DOHH2 (cell line): ENCODE results near the gene COPS7A.
A peak's percentile ranks its signal among the peaks of the same experiment; 100 is the strongest.

ENCODE experiments used
- CTCF ChIP-seq: fragments of 200-600 bp; sonication (generic); IDR thresholded peaks from one replicate; pipeline ENCODE4 v1.5.1; 2014; ENCODE audit warnings: antibody characterized with exemption, mild to moderate bottlenecking, low read depth, low read length; ENCODE audit not compliant: poor library complexity, severe bottlenecking
- EZH2phosphoT487 ChIP-seq: fragments of 200-600 bp; sonication (generic); IDR thresholded peaks from 2 replicates; pipeline ENCODE4 v1.6.1; 2017; ENCODE audit warnings: borderline replicate concordance, mild to moderate bottlenecking, antibody characterized with exemption, low read length, moderate library complexity, mixed read lengths

- peak; percentile 69 for TF ChIP-seq CTCF
- TF ChIP-seq EZH2phosphoT487: no peak
These were observed 43.0 kb downstream of the COPS7A start for GRCh38 chr12:6766651-6767349.
